Measurements from ENCODE around the gene SMOC2. TPM values are rescaled to one million over a fixed set of nuclear protein-coding genes. Genes with fewer than 3 reads are reported as not detected.

The SMOC2 gene
- total and polyA plus RNA-seq, 2 donors from 2014 or later = 6.5 to 13.1 TPM

DNA sequence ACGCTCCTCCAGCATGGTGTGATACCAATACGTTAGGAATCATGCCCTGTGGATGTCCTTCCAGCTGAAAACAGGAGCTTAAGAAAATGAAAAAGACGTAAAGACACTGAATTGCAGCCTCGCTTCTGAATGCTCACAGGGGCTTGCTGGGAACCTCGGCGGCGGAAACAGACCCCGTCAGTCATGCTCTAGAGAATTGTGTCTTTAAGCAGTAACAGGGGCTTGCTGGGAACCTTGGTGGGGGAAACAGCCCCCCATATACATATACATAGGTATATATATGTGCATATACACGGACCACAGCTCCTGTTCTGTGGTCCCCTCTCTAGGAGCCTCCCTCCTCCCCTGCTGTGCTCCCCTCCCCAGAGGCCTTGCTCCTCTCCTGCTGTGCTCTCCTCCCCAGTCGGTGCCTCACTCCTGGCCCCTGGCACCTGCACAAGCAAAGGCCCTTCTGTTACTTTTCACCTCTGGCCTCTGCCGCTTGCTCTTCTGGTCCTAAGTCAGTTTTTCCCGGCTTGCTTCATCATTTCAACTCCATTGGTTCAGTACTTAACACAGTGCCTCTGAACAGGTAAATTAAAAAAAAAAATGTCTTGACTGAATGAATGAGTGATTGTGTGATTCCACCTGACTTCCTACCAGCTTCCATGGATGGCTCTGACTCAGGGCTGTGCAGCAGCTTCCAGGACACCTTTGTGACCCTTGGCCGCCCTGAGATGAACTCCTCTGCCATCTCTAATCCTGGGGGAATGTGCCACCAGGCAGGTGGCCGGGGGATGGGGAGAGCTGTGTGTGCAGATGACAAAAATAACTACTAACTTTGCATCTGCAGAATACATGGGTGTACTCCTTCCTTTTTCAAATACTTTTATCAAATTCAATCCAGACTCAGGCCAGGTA, 246.1 kb downstream of the SMOC2 start:
- intact Hi-C loops (cut with DNase I) = no loop called here
- no peak overlapping the region for H3K4me3 ChIP-seq (ENCODE audit: low read length in 3 of 3)
- FAIRE-seq = no peak
- DNase-seq = peak in 1 of 5 donors; percentile 56
- H3K27me3 ChIP-seq (ENCODE audit: control insufficient read depth, insufficient read depth, low read length) = no peaks in the 10 kb centered on the region
- H3K9me3 ChIP-seq (ENCODE audit: control insufficient read depth in 2 of 3, insufficient read depth in 1 of 3, low read length in 3 of 3) = no peaks in the 10 kb centered on the region
- no peak overlapping the region for H3K9ac ChIP-seq (ENCODE audit: low read length in 3 of 3)
- H3K4me1 ChIP-seq (ENCODE audit: control insufficient read depth in 2 of 3, insufficient read depth in 2 of 3, low read depth in 1 of 3, low read length in 3 of 3) = no peaks in the 10 kb centered on the region
- no peak overlapping the region for H3K27ac ChIP-seq (ENCODE audit: low read depth in 2 of 2, low read length in 2 of 2)
- H3K36me3 ChIP-seq (ENCODE audit: control insufficient read depth in 2 of 3, insufficient read depth in 3 of 3, low read length in 3 of 3) = no peaks in the 10 kb centered on the region
- TF ChIP-seq, protein P1, sequence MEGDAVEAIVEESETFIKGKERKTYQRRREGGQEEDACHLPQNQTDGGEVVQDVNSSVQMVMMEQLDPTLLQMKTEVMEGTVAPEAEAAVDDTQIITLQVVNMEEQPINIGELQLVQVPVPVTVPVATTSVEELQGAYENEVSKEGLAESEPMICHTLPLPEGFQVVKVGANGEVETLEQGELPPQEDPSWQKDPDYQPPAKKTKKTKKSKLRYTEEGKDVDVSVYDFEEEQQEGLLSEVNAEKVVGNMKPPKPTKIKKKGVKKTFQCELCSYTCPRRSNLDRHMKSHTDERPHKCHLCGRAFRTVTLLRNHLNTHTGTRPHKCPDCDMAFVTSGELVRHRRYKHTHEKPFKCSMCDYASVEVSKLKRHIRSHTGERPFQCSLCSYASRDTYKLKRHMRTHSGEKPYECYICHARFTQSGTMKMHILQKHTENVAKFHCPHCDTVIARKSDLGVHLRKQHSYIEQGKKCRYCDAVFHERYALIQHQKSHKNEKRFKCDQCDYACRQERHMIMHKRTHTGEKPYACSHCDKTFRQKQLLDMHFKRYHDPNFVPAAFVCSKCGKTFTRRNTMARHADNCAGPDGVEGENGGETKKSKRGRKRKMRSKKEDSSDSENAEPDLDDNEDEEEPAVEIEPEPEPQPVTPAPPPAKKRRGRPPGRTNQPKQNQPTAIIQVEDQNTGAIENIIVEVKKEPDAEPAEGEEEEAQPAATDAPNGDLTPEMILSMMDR (IDR thresholded peaks at IDR 0.05; ENCODE audit: borderline replicate concordance, extremely low read depth, insufficient read depth) = no peak

DNA sequence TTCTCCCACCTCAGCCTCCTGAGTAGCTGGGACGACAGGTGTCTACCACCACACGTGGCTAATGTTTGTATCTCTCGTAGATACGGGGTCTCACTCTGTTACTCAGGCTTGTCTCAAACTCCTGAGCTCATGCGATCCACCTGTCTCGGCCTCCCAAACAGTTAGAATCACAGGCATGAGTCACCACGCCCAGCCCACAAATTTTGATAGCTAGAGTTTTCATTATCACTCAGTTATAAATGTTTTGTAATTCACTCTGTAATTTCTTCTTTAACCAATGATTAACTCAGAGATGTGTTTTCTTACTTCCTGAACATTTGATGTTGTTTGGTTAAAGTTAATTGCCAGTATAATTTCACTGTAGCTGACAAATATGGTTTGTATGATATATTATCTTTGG, 249.3 kb downstream of the SMOC2 start:
- intact Hi-C loops (cut with DNase I) = no loop called here
- no peaks in the 10 kb centered on the region for H3K27me3 ChIP-seq (ENCODE audit: control insufficient read depth, insufficient read depth, low read length)
- no peaks in the 10 kb centered on the region for H3K4me1 ChIP-seq (ENCODE audit: control insufficient read depth in 2 of 3, insufficient read depth in 2 of 3, low read depth in 1 of 3, low read length in 3 of 3)
- FAIRE-seq (no peak), DNase-seq (peak in 1 of 5 donors; percentile 2)
- TF ChIP-seq, protein P1 (IDR thresholded peaks at IDR 0.05; ENCODE audit: borderline replicate concordance, extremely low read depth, insufficient read depth) = no peak
- no peak overlapping the region for H3K27ac ChIP-seq (ENCODE audit: low read depth in 2 of 2, low read length in 2 of 2)
- H3K9me3 ChIP-seq (ENCODE audit: control insufficient read depth in 2 of 3, insufficient read depth in 1 of 3, low read length in 3 of 3) = no peaks in the 10 kb centered on the region
- H3K4me3 ChIP-seq (ENCODE audit: low read length in 3 of 3) = no peak overlapping the region
- H3K9ac ChIP-seq (ENCODE audit: low read length in 3 of 3) = no peak overlapping the region
- no peaks in the 10 kb centered on the region for H3K36me3 ChIP-seq (ENCODE audit: control insufficient read depth in 2 of 3, insufficient read depth in 3 of 3, low read length in 3 of 3)

DNA sequence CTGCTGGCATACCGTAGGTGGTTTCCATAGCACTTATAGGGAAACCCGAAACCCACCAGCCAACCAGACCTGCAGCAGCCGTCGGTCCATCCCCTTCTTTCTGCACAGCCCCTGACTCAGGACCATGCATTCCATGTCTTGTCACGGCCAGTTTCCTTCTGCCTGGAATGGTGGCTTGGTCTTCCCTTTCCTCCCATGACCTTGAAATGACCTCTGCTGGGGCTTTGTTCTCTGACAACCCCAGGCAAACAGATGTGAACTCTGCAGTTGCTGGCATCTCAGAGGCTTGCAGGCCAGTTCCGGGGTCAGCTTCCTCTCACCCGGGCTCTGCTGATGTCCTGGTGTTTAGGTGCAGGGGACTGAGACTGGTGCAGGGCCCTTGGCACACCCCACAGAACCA, 250.8 kb downstream of the SMOC2 start:
- DNase-seq (peak in 4 of 5 donors; percentile 46 to 60 (median 50)), FAIRE-seq (no peak)
- H3K9ac ChIP-seq (ENCODE audit: low read length in 3 of 3) = no peak overlapping the region

More for the DNA sequence above, 250.8 kb downstream of the SMOC2 start:
- TF ChIP-seq, protein P1 (IDR thresholded peaks at IDR 0.05; ENCODE audit: borderline replicate concordance, extremely low read depth, insufficient read depth) = no peak
- Histone ChIP-seq H3K27me3 (ENCODE audit: control insufficient read depth, insufficient read depth, low read length) (no peaks in the 10 kb centered on the region), H3K9me3 (ENCODE audit: control insufficient read depth in 2 of 3, insufficient read depth in 1 of 3, low read length in 3 of 3) (no peaks in the 10 kb centered on the region), H3K4me1 (ENCODE audit: control insufficient read depth in 2 of 3, insufficient read depth in 2 of 3, low read depth in 1 of 3, low read length in 3 of 3) (no peaks in the 10 kb centered on the region), H3K27ac (ENCODE audit: low read depth in 2 of 2, low read length in 2 of 2) (no peak overlapping the region), H3K36me3 (ENCODE audit: control insufficient read depth in 2 of 3, insufficient read depth in 3 of 3, low read length in 3 of 3) (no peaks in the 10 kb centered on the region), H3K4me3 (ENCODE audit: low read length in 3 of 3) (no peak overlapping the region)
- intact Hi-C loops (cut with DNase I) = no loop called here
